Peyer's patch (tissue), 4 donors: ENCODE results near the gene FHOD3.

ENCODE experiments used
- POLR2A ChIP-seq, 2 donors: fragments of 450-650 bp; IDR thresholded peaks; one replicate each; pipeline ENCODE4 v1.5.1; 2017; ENCODE audit warnings: antibody characterized with exemption in 2 of 2, mild to moderate bottlenecking in 2 of 2, moderate library complexity in 2 of 2
- TF ChIP-seq, protein P1 (sequence below), 6 experiments: fragments of 450-650 bp in 4 of 6; fragments of 200-600 bp in 2 of 6; sonication (generic) in 1 of 6; IDR thresholded peaks; one replicate each; pipeline ENCODE4 v1.5.1; 2017 to 2019; ENCODE audit warnings: antibody characterized with exemption in 6 of 6, mild to moderate bottlenecking in 3 of 6, moderate library complexity in 1 of 6

DNA sequence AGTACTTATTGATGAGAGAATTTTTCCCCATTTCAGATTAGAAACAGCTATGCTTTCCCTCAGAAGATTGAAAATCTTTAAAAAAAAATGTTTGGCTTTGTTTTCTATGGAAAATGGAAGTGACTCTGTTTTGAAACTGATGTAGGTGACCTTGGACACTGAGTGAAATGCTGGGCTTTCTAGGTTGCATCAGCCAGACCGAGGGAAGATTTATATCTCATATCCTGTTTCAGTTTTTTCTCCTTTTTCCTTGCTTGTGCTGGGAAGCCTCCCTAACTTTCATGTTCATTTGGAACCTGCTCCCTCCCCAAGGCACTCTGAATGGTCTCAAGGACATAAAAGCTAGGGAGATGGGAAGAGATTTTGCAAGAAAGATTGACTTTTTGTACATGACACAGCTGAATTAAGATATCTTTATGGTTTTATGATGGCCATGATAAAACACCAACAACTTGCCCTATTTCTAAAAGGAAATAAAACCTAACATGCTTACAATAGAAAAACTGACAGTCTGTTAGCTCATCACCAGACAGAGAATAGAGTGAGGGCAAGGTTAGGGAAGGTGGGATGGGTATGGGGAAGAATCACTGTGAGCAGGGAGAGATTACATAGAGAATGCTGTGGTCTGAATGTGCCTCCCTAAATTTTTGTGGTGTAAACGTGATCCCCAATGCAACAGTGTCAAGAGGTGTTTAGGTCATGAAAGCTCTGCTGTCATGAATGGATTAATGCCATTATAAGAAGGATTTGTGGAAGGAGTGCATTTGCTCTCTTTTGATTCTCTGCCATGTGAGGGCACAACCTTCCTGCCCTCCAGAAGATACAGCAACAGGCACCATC, 281.6 kb downstream of the FHOD3 start:
- TF ChIP-seq, protein P1, sequence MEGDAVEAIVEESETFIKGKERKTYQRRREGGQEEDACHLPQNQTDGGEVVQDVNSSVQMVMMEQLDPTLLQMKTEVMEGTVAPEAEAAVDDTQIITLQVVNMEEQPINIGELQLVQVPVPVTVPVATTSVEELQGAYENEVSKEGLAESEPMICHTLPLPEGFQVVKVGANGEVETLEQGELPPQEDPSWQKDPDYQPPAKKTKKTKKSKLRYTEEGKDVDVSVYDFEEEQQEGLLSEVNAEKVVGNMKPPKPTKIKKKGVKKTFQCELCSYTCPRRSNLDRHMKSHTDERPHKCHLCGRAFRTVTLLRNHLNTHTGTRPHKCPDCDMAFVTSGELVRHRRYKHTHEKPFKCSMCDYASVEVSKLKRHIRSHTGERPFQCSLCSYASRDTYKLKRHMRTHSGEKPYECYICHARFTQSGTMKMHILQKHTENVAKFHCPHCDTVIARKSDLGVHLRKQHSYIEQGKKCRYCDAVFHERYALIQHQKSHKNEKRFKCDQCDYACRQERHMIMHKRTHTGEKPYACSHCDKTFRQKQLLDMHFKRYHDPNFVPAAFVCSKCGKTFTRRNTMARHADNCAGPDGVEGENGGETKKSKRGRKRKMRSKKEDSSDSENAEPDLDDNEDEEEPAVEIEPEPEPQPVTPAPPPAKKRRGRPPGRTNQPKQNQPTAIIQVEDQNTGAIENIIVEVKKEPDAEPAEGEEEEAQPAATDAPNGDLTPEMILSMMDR (IDR thresholded peaks at IDR 0.05) = no peak
- no peak for TF ChIP-seq POLR2A (IDR thresholded peaks at IDR 0.05)
